ENCODE data around the gene MEI4. TPM values are rescaled to one million over a fixed set of nuclear protein-coding genes. Genes with fewer than 3 reads are reported as not detected.

The MEI4 gene
- total and polyA plus RNA-seq, 2 of the 8 experiments (the other 6 are each of a cell fraction or from before 2014, with no cell fraction given) = 0.05 to 0.24 TPM

DNA sequence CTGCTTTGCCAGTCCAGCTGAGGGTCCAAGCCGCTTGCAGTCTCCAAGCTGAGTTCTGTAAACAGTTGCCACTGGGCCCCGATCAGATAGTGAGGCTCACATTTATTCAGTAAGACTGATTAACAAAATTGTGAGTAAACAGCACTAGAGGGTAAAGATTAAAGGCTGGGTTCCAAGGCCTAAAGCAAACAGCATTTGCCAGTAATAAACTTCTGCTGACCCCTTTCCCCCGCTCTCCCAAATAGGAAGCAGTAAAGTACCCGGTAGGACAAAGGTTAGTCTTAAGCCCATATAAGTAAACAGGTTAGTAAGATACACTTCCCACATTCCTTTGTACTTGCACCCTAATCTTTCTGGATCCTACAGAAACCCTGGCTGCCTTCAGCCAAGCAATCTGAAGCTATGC, 181.8 kb downstream of the MEI4 start:
- Histone ChIP-seq H3K4me3 (ENCODE audit: extremely low read depth in 1 of 4, insufficient read depth in 2 of 4, low read depth in 3 of 4, low read length in 4 of 4) (no peak overlapping the region), H3K9ac (replicated peaks in 1 of 4; ENCODE audit: extremely low read depth in 1 of 4, low read depth in 3 of 4, low read length in 3 of 4) (no peak overlapping the region), H3K23me2 (ENCODE audit: low read depth, low read length) (no peaks in the 10 kb centered on the region), H4K8ac (ENCODE audit: extremely low read depth, insufficient read depth, low read length) (no peak overlapping the region), H3K4me2 (ENCODE audit: insufficient read depth in 1 of 2, low read depth in 2 of 2, low read length in 2 of 2) (no peak overlapping the region), H3K4me1 (replicated peaks in 1 of 4; ENCODE audit: control insufficient read depth in 3 of 4, insufficient read depth in 4 of 4, low read length in 3 of 4) (no peaks in the 10 kb centered on the region), H2BK15ac (ENCODE audit: low read length) (no peak overlapping the region), H2AFZ (ENCODE audit: low read length) (no peak overlapping the region), H3K27me3 (replicated peaks in 1 of 4; ENCODE audit: control insufficient read depth in 3 of 4, extremely low read depth in 1 of 4, insufficient read depth in 3 of 4, low read length in 3 of 4) (no peaks in the 10 kb centered on the region), H2AK5ac (ENCODE audit: low read depth, low read length) (no peak overlapping the region), H3K79me1 (ENCODE audit: low read depth, low read length) (no peaks in the 10 kb centered on the region), H2BK12ac (ENCODE audit: low read depth, low read length) (no peak overlapping the region), H3K14ac (ENCODE audit: insufficient read length) (no peak overlapping the region), H3K56ac (replicated peaks; ENCODE audit: insufficient read length, low read depth, low read length) (no peak overlapping the region), H3K23ac (ENCODE audit: insufficient read length) (no peak overlapping the region), H3K79me2 (ENCODE audit: control insufficient read depth in 1 of 2, insufficient read depth in 2 of 2, low read length in 2 of 2) (no peaks in the 10 kb centered on the region), H3K18ac (ENCODE audit: extremely low read depth, low read length) (no peak overlapping the region), H3K4ac (replicated peaks; ENCODE audit: insufficient read length, low read depth, low read length) (no peak overlapping the region), H3K27ac (ENCODE audit: low read depth, low read length) (no peak overlapping the region), H4K20me1 (replicated peaks in 1 of 2; ENCODE audit: control insufficient read depth in 1 of 2, insufficient read depth in 2 of 2, low read length in 2 of 2) (no peaks in the 10 kb centered on the region), H3K36me3 (ENCODE audit: control insufficient read depth in 2 of 4, insufficient read depth in 4 of 4, low read length in 3 of 4) (no peaks in the 10 kb centered on the region), H4K5ac (ENCODE audit: insufficient read length, low read depth, low read length) (no peak overlapping the region), H4K91ac (replicated peaks; ENCODE audit: insufficient read length, low read length) (no peak overlapping the region), H3K9me3 (ENCODE audit: insufficient read depth in 2 of 2, low read depth in 1 of 2, low read length in 1 of 2) (no peaks in the 10 kb centered on the region), H2BK120ac (replicated peaks; ENCODE audit: low read depth, low read length) (no peak overlapping the region), H2BK5ac (ENCODE audit: low read depth, low read length) (no peak overlapping the region), H2BK20ac (ENCODE audit: low read length) (no peak overlapping the region)
- TF ChIP-seq EZH2 (IDR thresholded peaks at IDR 0.05; ENCODE audit: low read depth, low read length, severe bottlenecking) (no peak), EP300 (IDR thresholded peaks at IDR 0.05; ENCODE audit: borderline replicate concordance in 1 of 2, low read depth in 2 of 2, low read length in 2 of 2) (no peak), CHD1 (IDR thresholded peaks at IDR 0.05; ENCODE audit: low read depth, low read length) (no peak), GABPA (IDR thresholded peaks at IDR 0.05; ENCODE audit: borderline replicate concordance, insufficient read depth, low read length) (no peak), NRF1 (IDR thresholded peaks at IDR 0.05; ENCODE audit: low read depth, low read length) (no peak), POU5F1 (IDR thresholded peaks at IDR 0.05; ENCODE audit: low read depth, low read length) (no peak)
- POLR2A ChIA-PET (ENCODE audit: partially characterized antibody) = no interaction called here
- no peak for DNase-seq (ENCODE audit: low read depth in 1 of 2, low spot score in 2 of 2)
- CTCF ChIA-PET (ENCODE audit: partially characterized antibody) = interaction anchor here (1.3 kb wide), 1 partner anchor 214 kb away, joined by 3 read pairs; no protein-coding TSS in a partner anchor
- no peak for FAIRE-seq
- 84% methylated on average over 4 of the region's 4 CpGs; no CpG with 5 or more reads in 1 of the 2 experiments for WGBS, 2 experiments (ENCODE audit: extremely low coverage in 1 of 2, insufficient coverage in 1 of 2, insufficient read length in 1 of 2, insufficient replicate concordance in 2 of 2, low coverage in 1 of 2, low lambda C conversion rate in 2 of 2, missing lambda C conversion rate in 1 of 2)

All from H1 (cell line).